Measurements from ENCODE around the gene CTSH.

Gene CTSH

GRCh38 chr15:78923480-78924360 lies 21.1 kb downstream of the CTSH start:
- DNase-seq (ENCODE audit: extremely low read depth, low read depth) = no peak
- TF ChIP-seq CTCF (IDR thresholded peaks at IDR 0.05; ENCODE audit: low read depth, low read length) = no peak

- DNase-seq (ENCODE audit: extremely low read depth, low read depth) = no peak
- TF ChIP-seq CTCF (IDR thresholded peaks at IDR 0.05; ENCODE audit: low read depth, low read length) = no peak
These were observed 21.8 kb downstream of the CTSH start for GRCh38 chr15:78923015-78923414.

DNA sequence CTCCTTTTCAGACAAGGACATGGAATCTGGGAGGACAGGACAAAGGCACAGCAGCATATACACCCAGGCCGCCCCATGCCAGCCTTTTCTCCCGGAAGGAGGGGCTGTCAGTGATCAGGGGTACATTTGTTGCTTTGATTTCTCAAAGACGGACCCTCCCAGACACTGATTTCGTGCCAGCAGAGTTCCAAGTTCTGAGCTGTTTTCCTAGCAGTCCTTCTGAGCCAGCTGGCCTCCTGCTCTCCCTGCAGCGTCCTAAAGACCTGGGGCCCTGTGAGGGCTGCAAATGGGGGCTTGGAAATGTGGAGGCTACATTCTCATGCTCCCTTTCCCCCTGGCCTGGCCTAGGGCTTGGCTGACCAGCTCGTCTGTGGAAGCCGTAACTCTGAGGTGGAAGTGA lies 22.3 kb downstream of the CTSH start:
- DNase-seq (ENCODE audit: extremely low read depth, low read depth) = no peak
- TF ChIP-seq CTCF (IDR thresholded peaks at IDR 0.05; ENCODE audit: low read depth, low read length) = no peak

GRCh38 chr15:78921940-78922339 lies 22.9 kb downstream of the CTSH start:
- no peak for DNase-seq (ENCODE audit: extremely low read depth, low read depth)

GRCh38 chr15:78921517-78921916 lies 23.3 kb downstream of the CTSH start:
- no peak for TF ChIP-seq CTCF (IDR thresholded peaks at IDR 0.05; ENCODE audit: low read depth, low read length)
- no peak for DNase-seq (ENCODE audit: extremely low read depth, low read depth)

More at GRCh38 chr15:78921940-78922339, 22.9 kb downstream of the CTSH start:
- no peak for TF ChIP-seq CTCF (IDR thresholded peaks at IDR 0.05; ENCODE audit: low read depth, low read length)

GRCh38 chr15:78917888-78918287 lies 27.0 kb downstream of the CTSH start:
- DNase-seq (ENCODE audit: extremely low read depth, low read depth) = no peak
- TF ChIP-seq CTCF (IDR thresholded peaks at IDR 0.05; ENCODE audit: low read depth, low read length) = no peak

DNA sequence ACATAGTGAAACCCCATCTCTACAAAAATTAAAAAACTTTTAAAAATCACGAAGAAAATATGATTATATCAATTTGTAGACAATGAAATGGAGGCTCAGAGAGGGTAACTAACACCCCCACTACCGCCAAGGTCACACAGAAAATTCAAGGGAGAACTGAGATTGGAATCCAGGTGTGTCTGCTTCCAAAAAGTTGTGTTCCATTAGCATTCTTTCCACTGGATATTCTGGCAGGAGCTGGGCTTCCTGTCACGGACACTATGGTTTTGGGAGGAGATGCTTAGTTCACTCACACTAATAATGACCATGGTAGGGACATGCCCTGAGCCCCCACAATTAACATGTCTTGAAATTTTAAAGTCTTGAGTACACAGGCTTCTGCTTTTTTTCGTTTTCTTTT lies 28.8 kb downstream of the CTSH start:
- no peak for TF ChIP-seq CTCF (IDR thresholded peaks at IDR 0.05; ENCODE audit: low read depth, low read length)
- DNase-seq (ENCODE audit: extremely low read depth, low read depth) = no peak
